ENCODE results near the gene SLC16A10.

The SLC16A10 gene

DNA sequence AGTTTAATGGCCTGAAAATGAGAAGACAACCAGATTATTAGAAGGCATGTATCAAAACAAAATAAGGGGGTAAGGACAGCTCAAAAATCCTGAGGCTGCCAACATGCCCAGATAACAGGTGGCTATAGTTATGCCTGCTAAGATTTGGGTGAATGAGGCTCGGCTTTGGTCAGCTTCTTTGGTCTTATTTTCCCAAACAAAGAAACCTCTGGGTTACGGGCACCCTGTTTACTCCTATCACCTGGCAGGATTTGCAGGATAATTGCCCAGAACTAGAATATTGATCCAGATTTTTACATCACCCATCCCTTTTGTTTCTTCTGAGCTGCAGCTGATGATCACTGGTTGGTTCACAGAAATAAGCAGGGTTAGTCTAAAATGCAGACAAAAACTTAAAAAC is 74.3 kb downstream of the SLC16A10 start:
- Mint-ChIP-seq H3K4me3 (no peak overlapping the region), H3K27me3 (ENCODE audit: low read depth) (no peaks in the 10 kb centered on the region), H3K36me3 (ENCODE audit: low read depth) (peaks cover 27% of the 10 kb centered on the region), H3K9me3 (peaks cover 29% of the 10 kb centered on the region), H3K4me1 (no peaks in the 10 kb centered on the region), H3K27ac (no peak overlapping the region)
- TF ChIP-seq, protein P1, sequence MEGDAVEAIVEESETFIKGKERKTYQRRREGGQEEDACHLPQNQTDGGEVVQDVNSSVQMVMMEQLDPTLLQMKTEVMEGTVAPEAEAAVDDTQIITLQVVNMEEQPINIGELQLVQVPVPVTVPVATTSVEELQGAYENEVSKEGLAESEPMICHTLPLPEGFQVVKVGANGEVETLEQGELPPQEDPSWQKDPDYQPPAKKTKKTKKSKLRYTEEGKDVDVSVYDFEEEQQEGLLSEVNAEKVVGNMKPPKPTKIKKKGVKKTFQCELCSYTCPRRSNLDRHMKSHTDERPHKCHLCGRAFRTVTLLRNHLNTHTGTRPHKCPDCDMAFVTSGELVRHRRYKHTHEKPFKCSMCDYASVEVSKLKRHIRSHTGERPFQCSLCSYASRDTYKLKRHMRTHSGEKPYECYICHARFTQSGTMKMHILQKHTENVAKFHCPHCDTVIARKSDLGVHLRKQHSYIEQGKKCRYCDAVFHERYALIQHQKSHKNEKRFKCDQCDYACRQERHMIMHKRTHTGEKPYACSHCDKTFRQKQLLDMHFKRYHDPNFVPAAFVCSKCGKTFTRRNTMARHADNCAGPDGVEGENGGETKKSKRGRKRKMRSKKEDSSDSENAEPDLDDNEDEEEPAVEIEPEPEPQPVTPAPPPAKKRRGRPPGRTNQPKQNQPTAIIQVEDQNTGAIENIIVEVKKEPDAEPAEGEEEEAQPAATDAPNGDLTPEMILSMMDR (IDR thresholded peaks at IDR 0.05; ENCODE audit: unreplicated experiment in 3 of 3), result no peak

GRCh38 chr6:111162504-111162903 is 75.2 kb downstream of the SLC16A10 start:
- peaks cover 31% of the 10 kb centered on the region for H3K36me3 Mint-ChIP-seq (ENCODE audit: low read depth)
- H3K9me3 Mint-ChIP-seq, result peaks cover 29% of the 10 kb centered on the region
- no peaks in the 10 kb centered on the region for H3K27me3 Mint-ChIP-seq (ENCODE audit: low read depth)
- H3K27ac Mint-ChIP-seq, result no peak overlapping the region
- H3K4me3 Mint-ChIP-seq, result no peak overlapping the region
- no peaks in the 10 kb centered on the region for H3K4me1 Mint-ChIP-seq
- TF ChIP-seq, protein P1 (IDR thresholded peaks at IDR 0.05; ENCODE audit: unreplicated experiment in 3 of 3), result no peak

DNA sequence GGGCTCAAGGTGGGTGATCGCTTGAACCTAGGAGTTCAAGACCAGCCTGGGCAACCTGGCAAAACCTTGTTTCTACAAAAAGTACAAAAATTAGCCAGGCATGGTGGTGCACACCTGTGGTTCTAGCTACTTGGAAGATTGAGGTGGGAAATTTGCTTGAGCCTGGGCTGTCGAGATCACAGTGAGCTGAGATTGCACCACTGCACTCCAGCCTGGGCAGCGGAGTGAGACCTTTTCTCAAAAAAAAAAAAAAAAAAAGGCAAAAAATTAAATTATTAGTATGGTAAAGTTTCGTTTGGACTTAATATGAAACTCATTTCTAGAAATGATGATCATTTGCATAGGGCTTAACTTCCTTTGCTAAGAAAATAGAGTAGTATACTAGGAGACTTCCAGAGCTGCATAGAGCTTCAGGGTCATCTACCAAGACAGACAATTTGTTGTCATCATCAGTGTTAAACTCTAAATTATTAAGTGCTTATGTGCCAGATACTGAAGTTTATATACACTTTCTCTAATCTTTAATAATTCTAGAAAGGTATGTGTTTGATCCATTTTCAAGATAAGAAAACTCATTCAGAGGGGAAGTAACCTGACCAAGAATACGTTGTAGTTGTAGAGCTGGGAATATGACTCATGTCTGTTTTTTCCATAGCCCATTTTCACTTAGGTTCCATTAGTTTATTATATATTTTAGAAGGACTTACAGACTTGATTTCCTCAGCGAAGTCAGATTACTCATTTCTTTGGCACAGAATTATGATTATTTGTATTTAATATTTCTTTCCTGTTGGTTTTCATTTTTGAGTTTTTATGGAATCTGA is 84.5 kb downstream of the SLC16A10 start:
- Mint-ChIP-seq H3K4me1 (no peaks in the 10 kb centered on the region), H3K36me3 (ENCODE audit: low read depth) (peaks cover 2% of the 10 kb centered on the region), H3K4me3 (no peak overlapping the region), H3K27ac (no peak overlapping the region), H3K9me3 (no peaks in the 10 kb centered on the region), H3K27me3 (ENCODE audit: low read depth) (no peaks in the 10 kb centered on the region)
- TF ChIP-seq, protein P1 (IDR thresholded peaks at IDR 0.05; ENCODE audit: unreplicated experiment in 3 of 3), result no peak

DNA sequence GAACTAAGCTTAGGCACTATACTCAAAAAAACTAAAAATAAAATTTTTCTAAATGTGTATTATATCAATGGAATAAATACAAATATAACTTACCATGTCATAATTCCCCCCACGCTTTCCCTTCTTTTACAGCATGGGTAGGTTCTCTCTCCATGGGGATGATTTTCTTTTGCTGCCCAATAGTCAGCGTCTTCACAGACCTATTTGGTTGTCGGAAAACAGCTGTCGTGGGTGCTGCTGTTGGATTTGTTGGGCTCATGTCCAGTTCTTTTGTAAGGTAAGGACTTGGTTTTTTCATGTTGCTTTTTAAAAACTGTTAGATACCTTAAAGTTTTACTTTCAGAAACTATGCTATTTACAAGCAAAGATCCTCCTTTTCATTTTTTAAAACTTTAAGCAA is 85.3 kb downstream of the SLC16A10 start:
- no peak overlapping the region for H3K27ac Mint-ChIP-seq
- H3K9me3 Mint-ChIP-seq, result no peaks in the 10 kb centered on the region
- TF ChIP-seq, protein P1 (IDR thresholded peaks at IDR 0.05; ENCODE audit: unreplicated experiment in 3 of 3), result no peak

GRCh38 chr6:111173341-111173740 is 86.0 kb downstream of the SLC16A10 start:
- TF ChIP-seq, protein P1 (IDR thresholded peaks at IDR 0.05; ENCODE audit: unreplicated experiment in 3 of 3), result no peak
- H3K27ac Mint-ChIP-seq, result no peak overlapping the region
- no peaks in the 10 kb centered on the region for H3K36me3 Mint-ChIP-seq (ENCODE audit: low read depth)
- H3K4me3 Mint-ChIP-seq, result no peak overlapping the region
- no peaks in the 10 kb centered on the region for H3K9me3 Mint-ChIP-seq
- H3K27me3 Mint-ChIP-seq (ENCODE audit: low read depth), result no peaks in the 10 kb centered on the region
- H3K4me1 Mint-ChIP-seq, result no peaks in the 10 kb centered on the region

More for the DNA sequence above, 85.3 kb downstream of the SLC16A10 start:
- Mint-ChIP-seq H3K27me3 (ENCODE audit: low read depth) (no peaks in the 10 kb centered on the region), H3K36me3 (ENCODE audit: low read depth) (no peaks in the 10 kb centered on the region), H3K4me3 (no peak overlapping the region), H3K4me1 (no peaks in the 10 kb centered on the region)

- H3K4me3 Mint-ChIP-seq, result no peak overlapping the region
- no peaks in the 10 kb centered on the region for H3K9me3 Mint-ChIP-seq
- no peaks in the 10 kb centered on the region for H3K27me3 Mint-ChIP-seq (ENCODE audit: low read depth)
- no peak overlapping the region for H3K27ac Mint-ChIP-seq
- no peaks in the 10 kb centered on the region for H3K36me3 Mint-ChIP-seq (ENCODE audit: low read depth)
- TF ChIP-seq, protein P1 (IDR thresholded peaks at IDR 0.05; ENCODE audit: unreplicated experiment in 3 of 3), result no peak
- no peaks in the 10 kb centered on the region for H3K4me1 Mint-ChIP-seq
Observed at GRCh38 chr6:111173946-111174345, 86.6 kb downstream of the SLC16A10 start.

Measured in nephron (organoid).